GM12872 (cell line): Measurements from ENCODE around the gene STARD13.

Source experiments
- CTCF ChIP-seq: IDR thresholded peaks from 3 replicates; pipeline ENCODE4 v1.5.1; 2011; ENCODE audit warnings: low read depth, mild to moderate bottlenecking, low read length, moderate library complexity; ENCODE audit not compliant: insufficient read depth

Gene STARD13

GRCh38 chr13:33289966-33290365, 4.4 kb upstream of the STARD13 start:
- TF ChIP-seq CTCF = no peak

- TF ChIP-seq CTCF = no peak
These were observed 1.8 kb upstream of the STARD13 start for GRCh38 chr13:33287142-33287882.

- no peak for TF ChIP-seq CTCF
These were observed 573 bp upstream of the STARD13 start for GRCh38 chr13:33286128-33286527.

GRCh38 chr13:33284916-33285315, 639 bp downstream of the STARD13 start:
- TF ChIP-seq CTCF = no peak

GRCh38 chr13:33284031-33284430, 1.5 kb downstream of the STARD13 start:
- TF ChIP-seq CTCF = no peak

- TF ChIP-seq CTCF = no peak
These were observed 2.2 kb downstream of the STARD13 start for GRCh38 chr13:33283195-33283911.

GRCh38 chr13:33281951-33282595, 3.5 kb downstream of the STARD13 start:
- TF ChIP-seq CTCF = no peak
